Measurements from ENCODE around the gene ADPGK.
A peak's percentile ranks its signal among the peaks of the same experiment; 100 is the strongest.
"Not testable (repeated sequence)": the region's sequence is repeated elsewhere in the genome, so short reads cannot be mapped to it uniquely, and the experiment has no call there.

ADPGK gene

GRCh38 chr15:72813345-72814004, 29.9 kb upstream of the ADPGK start:
- Histone ChIP-seq H3K9ac (ENCODE audit: low read length) (no peak overlapping the region), H3K23ac (ENCODE audit: low read length in 2 of 2) (no peak overlapping the region), H3K27ac (ENCODE audit: low read length, poor library complexity, severe bottlenecking) (no peak overlapping the region), H3K79me1 (replicated peaks; ENCODE audit: low read length, poor library complexity, severe bottlenecking) (no peaks in the 10 kb centered on the region), H3K9me3 (ENCODE audit: control insufficient read depth, low read length) (no peaks in the 10 kb centered on the region), H3K14ac (ENCODE audit: low read length in 2 of 2) (no peak overlapping the region), H3K4me1 (ENCODE audit: control insufficient read depth, insufficient read depth, low read depth, low read length) (no peaks in the 10 kb centered on the region), H4K91ac (ENCODE audit: low read length) (no peak overlapping the region), H4K8ac (ENCODE audit: low read length) (no peak overlapping the region), H2BK15ac (ENCODE audit: low read depth, poor library complexity, severe bottlenecking) (no peak overlapping the region), H3K18ac (ENCODE audit: low read depth in 1 of 2, low read length in 2 of 2) (no peak overlapping the region), H2AFZ (ENCODE audit: low read depth, low read length) (no peak overlapping the region), H2BK5ac (ENCODE audit: low read depth, low read length, poor library complexity, severe bottlenecking) (no peak overlapping the region), H3K4ac (ENCODE audit: low read depth in 1 of 2, low read length in 2 of 2) (no peak overlapping the region), H3K27me3 (ENCODE audit: control insufficient read depth in 1 of 2, insufficient read depth in 1 of 2, low read length in 2 of 2) (peaks cover 11 to 70% of the 10 kb centered on the region in 2 experiments), H3K4me2 (ENCODE audit: low read length, poor library complexity, severe bottlenecking) (no peak overlapping the region), H2AK5ac (ENCODE audit: low read length, severe bottlenecking) (no peak overlapping the region), H2BK120ac (ENCODE audit: low read depth, low read length) (no peak overlapping the region), H2BK12ac (ENCODE audit: low read length in 2 of 2) (no peak overlapping the region), H3K4me3 (ENCODE audit: insufficient read depth in 1 of 2, low read depth in 1 of 2, low read length in 2 of 2) (no peak overlapping the region), H3K36me3 (ENCODE audit: control insufficient read depth in 1 of 2, insufficient read depth in 2 of 2, low read depth in 1 of 2, low read length in 2 of 2) (no peaks in the 10 kb centered on the region)
- DNase-seq: no peak
- 68% methylated on average over 8 of the region's 8 CpGs for WGBS

GRCh38 chr15:72809329-72809728, 25.8 kb upstream of the ADPGK start:
- H3K4me2 ChIP-seq (ENCODE audit: low read length, poor library complexity, severe bottlenecking): no peak overlapping the region
- no peak overlapping the region for H2AFZ ChIP-seq (ENCODE audit: low read depth, low read length)
- H3K14ac ChIP-seq (ENCODE audit: low read length in 2 of 2): no peak overlapping the region
- H2AK5ac ChIP-seq (ENCODE audit: low read length, severe bottlenecking): no peak overlapping the region
- no peak overlapping the region for H4K8ac ChIP-seq (ENCODE audit: low read length)
- H2BK15ac ChIP-seq (ENCODE audit: low read depth, poor library complexity, severe bottlenecking): no peak overlapping the region
- no peak overlapping the region for H3K4ac ChIP-seq (ENCODE audit: low read depth in 1 of 2, low read length in 2 of 2)
- no peak overlapping the region for H3K23ac ChIP-seq (ENCODE audit: low read length in 2 of 2)
- H3K27me3 ChIP-seq (ENCODE audit: control insufficient read depth in 1 of 2, insufficient read depth in 1 of 2, low read length in 2 of 2): peaks cover 8 to 44% of the 10 kb centered on the region in 2 experiments
- H3K27ac ChIP-seq (ENCODE audit: low read length, poor library complexity, severe bottlenecking): no peak overlapping the region
- DNase-seq: no peak
- no peak overlapping the region for H4K91ac ChIP-seq (ENCODE audit: low read length)
- no peak overlapping the region for H2BK120ac ChIP-seq (ENCODE audit: low read depth, low read length)
- H3K18ac ChIP-seq (ENCODE audit: low read depth in 1 of 2, low read length in 2 of 2): no peak overlapping the region
- H3K4me1 ChIP-seq (ENCODE audit: control insufficient read depth, insufficient read depth, low read depth, low read length): no peaks in the 10 kb centered on the region
- H3K36me3 ChIP-seq (ENCODE audit: control insufficient read depth in 1 of 2, insufficient read depth in 2 of 2, low read depth in 1 of 2, low read length in 2 of 2): no peaks in the 10 kb centered on the region
- no peak overlapping the region for H3K9ac ChIP-seq (ENCODE audit: low read length)
- no peak overlapping the region for H2BK5ac ChIP-seq (ENCODE audit: low read depth, low read length, poor library complexity, severe bottlenecking)
- no peak overlapping the region for H2BK12ac ChIP-seq (ENCODE audit: low read length in 2 of 2)
- H3K79me1 ChIP-seq (replicated peaks; ENCODE audit: low read length, poor library complexity, severe bottlenecking): no peaks in the 10 kb centered on the region
- H3K9me3 ChIP-seq (ENCODE audit: control insufficient read depth, low read length): no peaks in the 10 kb centered on the region
- 75% methylated on average over 2 of the region's 4 CpGs for WGBS
- no peak overlapping the region for H3K4me3 ChIP-seq (ENCODE audit: insufficient read depth in 1 of 2, low read depth in 1 of 2, low read length in 2 of 2)

GRCh38 chr15:72807346-72807745, 23.8 kb upstream of the ADPGK start:
- not testable (repeated sequence) for H3K4me1 ChIP-seq (ENCODE audit: control insufficient read depth, insufficient read depth, low read depth, low read length); DNase-seq; H3K4me3 ChIP-seq (ENCODE audit: insufficient read depth in 1 of 2, low read depth in 1 of 2, low read length in 2 of 2); H3K27ac ChIP-seq (ENCODE audit: low read length, poor library complexity, severe bottlenecking); H4K8ac ChIP-seq (ENCODE audit: low read length); H2BK15ac ChIP-seq (ENCODE audit: low read depth, poor library complexity, severe bottlenecking); H3K23ac ChIP-seq (ENCODE audit: low read length in 2 of 2); H3K36me3 ChIP-seq (ENCODE audit: control insufficient read depth in 1 of 2, insufficient read depth in 2 of 2, low read depth in 1 of 2, low read length in 2 of 2); H3K18ac ChIP-seq (ENCODE audit: low read depth in 1 of 2, low read length in 2 of 2); H3K79me1 ChIP-seq (replicated peaks; ENCODE audit: low read length, poor library complexity, severe bottlenecking); H2BK12ac ChIP-seq (ENCODE audit: low read length in 2 of 2); H4K91ac ChIP-seq (ENCODE audit: low read length); H2AFZ ChIP-seq (ENCODE audit: low read depth, low read length); H3K4me2 ChIP-seq (ENCODE audit: low read length, poor library complexity, severe bottlenecking); H3K9me3 ChIP-seq (ENCODE audit: control insufficient read depth, low read length); H3K4ac ChIP-seq (ENCODE audit: low read depth in 1 of 2, low read length in 2 of 2); H2BK5ac ChIP-seq (ENCODE audit: low read depth, low read length, poor library complexity, severe bottlenecking); H3K14ac ChIP-seq (ENCODE audit: low read length in 2 of 2); H3K9ac ChIP-seq (ENCODE audit: low read length); H2BK120ac ChIP-seq (ENCODE audit: low read depth, low read length); H2AK5ac ChIP-seq (ENCODE audit: low read length, severe bottlenecking)
- WGBS: 92% methylated on average over 6 of the region's 22 CpGs
- H3K27me3 ChIP-seq (ENCODE audit: control insufficient read depth in 1 of 2, insufficient read depth in 1 of 2, low read length in 2 of 2): peaks cover 4 to 33% of the 10 kb centered on the region in 2 experiments

- WGBS: no CpG with 5 or more reads among the region's 1 CpG
- no peak overlapping the region for H3K4me2 ChIP-seq (ENCODE audit: low read length, poor library complexity, severe bottlenecking)
- no peak overlapping the region for H3K4me3 ChIP-seq (ENCODE audit: insufficient read depth in 1 of 2, low read depth in 1 of 2, low read length in 2 of 2)
- no peak overlapping the region for H3K23ac ChIP-seq (ENCODE audit: low read length in 2 of 2)
- H3K18ac ChIP-seq (ENCODE audit: low read depth in 1 of 2, low read length in 2 of 2): no peak overlapping the region
- no peak for DNase-seq
- H2BK5ac ChIP-seq (ENCODE audit: low read depth, low read length, poor library complexity, severe bottlenecking): no peak overlapping the region
- no peak overlapping the region for H3K4ac ChIP-seq (ENCODE audit: low read depth in 1 of 2, low read length in 2 of 2)
- H3K9ac ChIP-seq (ENCODE audit: low read length): no peak overlapping the region
- H4K8ac ChIP-seq (ENCODE audit: low read length): no peak overlapping the region
- no peak overlapping the region for H4K91ac ChIP-seq (ENCODE audit: low read length)
- no peaks in the 10 kb centered on the region for H3K36me3 ChIP-seq (ENCODE audit: control insufficient read depth in 1 of 2, insufficient read depth in 2 of 2, low read depth in 1 of 2, low read length in 2 of 2)
- H3K27me3 ChIP-seq (ENCODE audit: control insufficient read depth in 1 of 2, insufficient read depth in 1 of 2, low read length in 2 of 2): peaks cover 0 to 11% of the 10 kb centered on the region in 2 experiments
- no peaks in the 10 kb centered on the region for H3K9me3 ChIP-seq (ENCODE audit: control insufficient read depth, low read length)
- no peaks in the 10 kb centered on the region for H3K79me1 ChIP-seq (replicated peaks; ENCODE audit: low read length, poor library complexity, severe bottlenecking)
- no peak overlapping the region for H2AK5ac ChIP-seq (ENCODE audit: low read length, severe bottlenecking)
- H3K4me1 ChIP-seq (ENCODE audit: control insufficient read depth, insufficient read depth, low read depth, low read length): no peaks in the 10 kb centered on the region
- H3K27ac ChIP-seq (ENCODE audit: low read length, poor library complexity, severe bottlenecking): no peak overlapping the region
- no peak overlapping the region for H2AFZ ChIP-seq (ENCODE audit: low read depth, low read length)
- peak overlapping the region in 1 of 2 experiments; percentile 3 for H3K14ac ChIP-seq (ENCODE audit: low read length in 2 of 2)
- no peak overlapping the region for H2BK12ac ChIP-seq (ENCODE audit: low read length in 2 of 2)
- no peak overlapping the region for H2BK15ac ChIP-seq (ENCODE audit: low read depth, poor library complexity, severe bottlenecking)
- no peak overlapping the region for H2BK120ac ChIP-seq (ENCODE audit: low read depth, low read length)
Measured at GRCh38 chr15:72803006-72803405, 19.4 kb upstream of the ADPGK start.
